Stimulated activated CD8-positive, alpha-beta memory T cell treated with anti-CD3 and anti-CD28 coated beads, Interleukin-7, amount 100 ng/mL, for 4 hours (primary cell): ENCODE results near the gene KRT6C.
"Not testable (repeated sequence)": the region's sequence is repeated elsewhere in the genome, so short reads cannot be mapped to it uniquely, and the experiment has no call there.

Experiments used
- DNase-seq, 2 donors: peaks; one replicate each; pipeline ENCODE4 v3.0.0-alpha.2; 2020; ENCODE audit warnings: low read depth in 2 of 2

KRT6C gene

GRCh38 chr12:52455821-52456220 is 17.8 kb downstream of the KRT6C start:
- DNase-seq = no peak

GRCh38 chr12:52454411-52455201 is 19.0 kb downstream of the KRT6C start:
- no peak for DNase-seq

GRCh38 chr12:52452101-52452500 is 21.5 kb downstream of the KRT6C start, which contains the start of gene KRT6B:
Gene KRT6B (minus strand): TSS chr12:52452146. CDS start chr12:52452078, 68 bp downstream.
- DNase-seq = no peak

- DNase-seq = no peak
Measured at GRCh38 chr12:52448228-52448627, 25.4 kb downstream of the KRT6C start.

- not testable (repeated sequence) for DNase-seq
Measured at GRCh38 chr12:52447196-52447595, 26.4 kb downstream of the KRT6C start.

- DNase-seq = no peak
Measured at GRCh38 chr12:52446367-52447045, 27.1 kb downstream of the KRT6C start.

- DNase-seq = no peak
Measured at GRCh38 chr12:52445876-52446275, 27.7 kb downstream of the KRT6C start.

GRCh38 chr12:52444647-52445595 is 28.7 kb downstream of the KRT6C start:
- no peak for DNase-seq

GRCh38 chr12:52443966-52444365 is 29.6 kb downstream of the KRT6C start:
- DNase-seq = no peak

- DNase-seq = no peak
Measured at GRCh38 chr12:52442600-52443061, 31.0 kb downstream of the KRT6C start.

GRCh38 chr12:52441320-52441911 is 32.2 kb downstream of the KRT6C start:
- no peak for DNase-seq

- DNase-seq = no peak
Measured at GRCh38 chr12:52440821-52441319, 32.7 kb downstream of the KRT6C start.

GRCh38 chr12:52439845-52440244 is 33.8 kb downstream of the KRT6C start:
- DNase-seq = no peak

GRCh38 chr12:52439420-52439819 is 34.2 kb downstream of the KRT6C start:
- DNase-seq = no peak

GRCh38 chr12:52438305-52439301 is 35.0 kb downstream of the KRT6C start:
- DNase-seq = no peak

GRCh38 chr12:52437508-52437907 is 36.1 kb downstream of the KRT6C start:
- no peak for DNase-seq

- DNase-seq = no peak
Measured at GRCh38 chr12:52436828-52437474, 36.7 kb downstream of the KRT6C start.

GRCh38 chr12:52436000-52436827 is 37.4 kb downstream of the KRT6C start:
- DNase-seq = no peak

GRCh38 chr12:52435659-52435999 is 38.0 kb downstream of the KRT6C start:
- no peak for DNase-seq
